Breast epithelium (tissue), 3 donors: ENCODE data around the gene COMMD1.

ENCODE experiments used
- CTCF ChIP-seq, 3 donors: fragments of 450-650 bp; IDR thresholded peaks; one replicate each; pipeline ENCODE4 v1.5.1; 2016 to 2017; ENCODE audit warnings: antibody characterized with exemption in 3 of 3, mild to moderate bottlenecking in 3 of 3, moderate library complexity in 3 of 3
- POLR2A ChIP-seq: fragments of 450-650 bp; IDR thresholded peaks from one replicate; pipeline ENCODE4 v1.6.1; 2016; ENCODE audit warnings: antibody characterized with exemption, mild to moderate bottlenecking, moderate library complexity

- TF ChIP-seq CTCF (IDR thresholded peaks at IDR 0.05) = no peak
- TF ChIP-seq POLR2A = no peak
Observed at GRCh38 chr2:62042944-62043343, 137.5 kb downstream of the COMMD1 start.
